ENCODE measurements around the gene MMRN2.

DNA sequence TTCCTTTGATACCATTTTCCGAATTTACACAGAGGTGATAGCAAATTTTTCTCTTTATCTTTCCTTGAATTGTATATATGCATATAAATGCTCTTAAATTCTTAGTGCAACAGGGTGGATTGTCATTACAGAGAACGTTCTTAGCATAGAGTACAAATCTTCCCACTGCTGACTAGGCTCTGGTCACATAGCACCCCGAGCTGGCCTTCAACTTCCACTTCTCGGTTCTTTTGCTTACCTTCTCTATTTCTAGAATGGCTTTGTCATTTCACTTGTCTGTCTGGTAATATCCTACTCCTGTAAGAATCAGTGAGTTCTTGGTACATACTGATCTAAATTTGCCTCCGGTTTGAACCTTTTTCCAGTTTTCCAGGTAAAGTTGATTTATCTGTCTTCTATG lies 24.3 kb upstream of the MMRN2 start:
- TF ChIP-seq, protein P1, sequence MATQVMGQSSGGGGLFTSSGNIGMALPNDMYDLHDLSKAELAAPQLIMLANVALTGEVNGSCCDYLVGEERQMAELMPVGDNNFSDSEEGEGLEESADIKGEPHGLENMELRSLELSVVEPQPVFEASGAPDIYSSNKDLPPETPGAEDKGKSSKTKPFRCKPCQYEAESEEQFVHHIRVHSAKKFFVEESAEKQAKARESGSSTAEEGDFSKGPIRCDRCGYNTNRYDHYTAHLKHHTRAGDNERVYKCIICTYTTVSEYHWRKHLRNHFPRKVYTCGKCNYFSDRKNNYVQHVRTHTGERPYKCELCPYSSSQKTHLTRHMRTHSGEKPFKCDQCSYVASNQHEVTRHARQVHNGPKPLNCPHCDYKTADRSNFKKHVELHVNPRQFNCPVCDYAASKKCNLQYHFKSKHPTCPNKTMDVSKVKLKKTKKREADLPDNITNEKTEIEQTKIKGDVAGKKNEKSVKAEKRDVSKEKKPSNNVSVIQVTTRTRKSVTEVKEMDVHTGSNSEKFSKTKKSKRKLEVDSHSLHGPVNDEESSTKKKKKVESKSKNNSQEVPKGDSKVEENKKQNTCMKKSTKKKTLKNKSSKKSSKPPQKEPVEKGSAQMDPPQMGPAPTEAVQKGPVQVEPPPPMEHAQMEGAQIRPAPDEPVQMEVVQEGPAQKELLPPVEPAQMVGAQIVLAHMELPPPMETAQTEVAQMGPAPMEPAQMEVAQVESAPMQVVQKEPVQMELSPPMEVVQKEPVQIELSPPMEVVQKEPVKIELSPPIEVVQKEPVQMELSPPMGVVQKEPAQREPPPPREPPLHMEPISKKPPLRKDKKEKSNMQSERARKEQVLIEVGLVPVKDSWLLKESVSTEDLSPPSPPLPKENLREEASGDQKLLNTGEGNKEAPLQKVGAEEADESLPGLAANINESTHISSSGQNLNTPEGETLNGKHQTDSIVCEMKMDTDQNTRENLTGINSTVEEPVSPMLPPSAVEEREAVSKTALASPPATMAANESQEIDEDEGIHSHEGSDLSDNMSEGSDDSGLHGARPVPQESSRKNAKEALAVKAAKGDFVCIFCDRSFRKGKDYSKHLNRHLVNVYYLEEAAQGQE (IDR thresholded peaks at IDR 0.05; ENCODE audit: insufficient read depth in 1 of 2, low read depth in 2 of 2, low read length in 2 of 2), result no peak
- TF ChIP-seq POLR2AphosphoS5 (IDR thresholded peaks at IDR 0.05; ENCODE audit: low read depth, low read length) (no peak), SIN3A (IDR thresholded peaks at IDR 0.05; ENCODE audit: borderline replicate concordance, insufficient read depth, low read length) (no peak), TAF1 (IDR thresholded peaks at IDR 0.05; ENCODE audit: borderline replicate concordance, insufficient read depth, low read length) (no peak), FOXP2 (optimal IDR thresholded peaks at IDR 0.05; ENCODE audit: borderline replicate concordance, extremely low read depth, extremely low read length, insufficient read depth) (no peak)
